ENCODE data around the gene CADPS.

GRCh38 chr3:62416144-62416543 lies 459.1 kb downstream of the CADPS start:
- TF ChIP-seq POLR2A (IDR thresholded peaks at IDR 0.05; ENCODE audit: low read length) (no peak), GATA1 (IDR thresholded peaks at IDR 0.05; ENCODE audit: low read depth, low read length) (no peak)
